GM13977 (cell line): ENCODE measurements around the gene KLF1.

Experiments
- DNase-seq: peaks from one replicate; pipeline ENCODE4 v3.0.0; 2012; ENCODE audit warnings: low spot score
- CTCF ChIP-seq: IDR thresholded peaks from 2 replicates; pipeline ENCODE4 v1.5.1; 2012; ENCODE audit warnings: mild to moderate bottlenecking, control low read depth; ENCODE audit not compliant: insufficient read depth; ENCODE audit errors: extremely low read depth, missing control alignments
- in situ Hi-C: fragments of 300-500 bp; cut with MboI; formaldehyde crosslinking; loops from one replicate; pipeline ENCODE4 v1.12.0; 2022; ENCODE audit warnings: low sequenced_read_pairs, low pct_unique_long_range_greater_than_20kb, mixed read lengths, inconsistent platforms; ENCODE audit not compliant: unreplicated experiment

The KLF1 gene

GRCh38 chr19:12867120-12868099 is 19.6 kb downstream of the KLF1 start:
- TF ChIP-seq CTCF: no peak
- peak; percentile 96 for DNase-seq
- in situ Hi-C loops: no loop called here

GRCh38 chr19:12866416-12867119 is 20.4 kb downstream of the KLF1 start:
- in situ Hi-C loops: no loop called here
- no peak for DNase-seq

GRCh38 chr19:12865746-12866415 is 21.1 kb downstream of the KLF1 start:
- no peak for TF ChIP-seq CTCF
- in situ Hi-C loops: no loop called here
- no peak for DNase-seq

More at GRCh38 chr19:12866416-12867119, 20.4 kb downstream of the KLF1 start:
- no peak for TF ChIP-seq CTCF

- TF ChIP-seq CTCF: no peak
- in situ Hi-C loops: no loop called here
- DNase-seq: no peak
These were observed 22.0 kb downstream of the KLF1 start for GRCh38 chr19:12864721-12865715.

DNA sequence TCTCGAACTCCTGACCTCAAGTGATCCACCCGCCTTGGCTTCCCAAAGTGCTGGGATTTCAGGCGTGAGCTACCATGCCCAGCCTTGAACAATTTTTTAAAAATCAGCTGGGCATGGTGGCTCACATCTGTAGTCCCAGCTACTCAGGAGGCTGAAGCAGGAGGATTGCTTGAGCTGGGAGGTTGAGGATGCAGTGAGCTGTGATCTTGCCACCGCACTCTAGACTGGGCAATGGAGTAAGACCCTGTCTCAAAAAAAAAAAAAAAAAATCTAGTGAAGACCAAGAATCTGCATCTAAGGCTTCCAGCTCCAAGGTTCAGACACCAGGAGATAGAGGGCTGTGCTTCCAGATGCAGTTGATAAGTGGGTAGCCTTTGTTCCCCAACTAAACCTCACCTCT is 22.9 kb downstream of the KLF1 start:
- in situ Hi-C loops: no loop called here
- no peak for DNase-seq
- TF ChIP-seq CTCF: no peak
